ENCODE data around the gene GGT6.

DNA sequence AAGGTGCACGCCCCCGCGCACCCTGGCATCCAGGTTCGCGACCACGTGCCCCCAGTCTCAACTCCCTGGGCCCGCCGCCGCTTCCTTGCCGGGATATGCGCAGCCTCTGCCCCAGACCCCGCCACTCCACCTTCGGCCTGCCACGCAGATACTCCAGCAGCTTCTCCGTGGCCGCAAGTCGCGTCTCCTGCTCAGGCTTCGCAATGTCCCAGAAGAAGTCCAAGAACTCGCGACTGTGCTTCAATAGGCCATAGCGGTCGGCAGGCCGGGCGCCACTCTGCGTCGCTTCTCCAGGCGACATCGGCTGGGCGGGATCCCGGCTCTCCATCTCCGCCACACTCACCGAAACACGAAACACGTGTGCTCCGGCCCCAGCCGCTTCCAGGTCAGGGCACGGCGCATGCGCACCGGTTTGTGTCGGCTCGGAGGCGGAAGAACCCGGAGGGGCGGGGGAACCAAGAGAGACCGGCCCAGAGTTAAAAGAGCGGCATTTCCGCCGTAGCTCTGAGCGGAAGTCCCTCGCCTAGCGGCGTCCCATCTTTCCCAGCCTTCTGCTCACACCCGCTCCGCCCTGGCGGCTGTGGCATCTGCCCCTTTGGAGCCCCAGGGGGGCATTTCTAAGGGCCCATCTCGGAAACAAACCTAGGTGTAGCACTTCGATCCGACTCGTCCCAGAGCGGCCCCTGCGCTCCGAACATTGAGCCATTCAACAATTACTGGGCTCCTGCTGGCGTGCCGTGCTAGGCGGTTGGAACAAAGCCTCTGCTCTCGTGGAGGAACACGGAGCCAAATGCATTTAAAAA lies 5.2 kb downstream of the GGT6 start, which contains the start of gene MYBBP1A:
- TF ChIP-seq, protein P1, sequence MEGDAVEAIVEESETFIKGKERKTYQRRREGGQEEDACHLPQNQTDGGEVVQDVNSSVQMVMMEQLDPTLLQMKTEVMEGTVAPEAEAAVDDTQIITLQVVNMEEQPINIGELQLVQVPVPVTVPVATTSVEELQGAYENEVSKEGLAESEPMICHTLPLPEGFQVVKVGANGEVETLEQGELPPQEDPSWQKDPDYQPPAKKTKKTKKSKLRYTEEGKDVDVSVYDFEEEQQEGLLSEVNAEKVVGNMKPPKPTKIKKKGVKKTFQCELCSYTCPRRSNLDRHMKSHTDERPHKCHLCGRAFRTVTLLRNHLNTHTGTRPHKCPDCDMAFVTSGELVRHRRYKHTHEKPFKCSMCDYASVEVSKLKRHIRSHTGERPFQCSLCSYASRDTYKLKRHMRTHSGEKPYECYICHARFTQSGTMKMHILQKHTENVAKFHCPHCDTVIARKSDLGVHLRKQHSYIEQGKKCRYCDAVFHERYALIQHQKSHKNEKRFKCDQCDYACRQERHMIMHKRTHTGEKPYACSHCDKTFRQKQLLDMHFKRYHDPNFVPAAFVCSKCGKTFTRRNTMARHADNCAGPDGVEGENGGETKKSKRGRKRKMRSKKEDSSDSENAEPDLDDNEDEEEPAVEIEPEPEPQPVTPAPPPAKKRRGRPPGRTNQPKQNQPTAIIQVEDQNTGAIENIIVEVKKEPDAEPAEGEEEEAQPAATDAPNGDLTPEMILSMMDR (IDR thresholded peaks at IDR 0.05): no peak
- peak in 1 of 2 donors; percentile 57 for TF ChIP-seq POLR2A (IDR thresholded peaks at IDR 0.05)
- TF ChIP-seq POLR2AphosphoS5 (IDR thresholded peaks at IDR 0.05): peak in 1 of 3 donors; percentile 23
- TF ChIP-seq EP300 (IDR thresholded peaks at IDR 0.05): no peak
